PC-3 (cell line): Measurements from ENCODE around the gene APH1B. TPM values are rescaled to one million over a fixed set of nuclear protein-coding genes. Genes with fewer than 3 reads are reported as not detected.

Experiments used
- ATAC-seq: fragments of 200-7000 bp; cut with Tn5 transposase; 2 replicates; pipeline ENCODE4 v1.9.1; 2020; ENCODE audit warnings: mild to moderate bottlenecking, moderate library complexity
- BruUV-seq: library from RNA; stranded (reverse); fragments of 400-500 nt; replicated peaks from 2 replicates; lab custom pipeline; 2021; lab: Mats Ljungman, UMichigan
- CTCF ChIA-PET: fragments of 300-600 bp; sonication (Branson Sonifier 250); formaldehyde crosslinking; loops from one replicate; lab custom pipeline; 2022; ENCODE audit warnings: antibody characterized with exemption; lab: Charles Lee
- POLR2A ChIA-PET: fragments of 300-600 bp; sonication (Branson Sonifier 250); formaldehyde crosslinking; loops from one replicate; lab custom pipeline; 2022; ENCODE audit warnings: antibody characterized with exemption; ENCODE audit not compliant: unreplicated experiment; lab: Charles Lee
- DNase-seq: peaks from one replicate; pipeline ENCODE4 v3.0.0-alpha.2; 2015
- H2AFZ ChIP-seq: fragments of 300-600 bp; sonication (generic); 2 replicates; pipeline ENCODE4 v1.6.0; 2016; ENCODE audit warnings: antibody characterized with exemption, low read length
- H3F3A ChIP-seq: fragments of 300-600 bp; sonication (generic); one replicate; pipeline ENCODE4 v1.6.0; 2017; ENCODE audit warnings: antibody characterized with exemption, low read length, control low read depth, mild to moderate bottlenecking; ENCODE audit not compliant: unreplicated experiment
- H3K27ac ChIP-seq: fragments of 300-600 bp; sonication (generic); 2 replicates; pipeline ENCODE4 v1.5.1; 2016; ENCODE audit warnings: mild to moderate bottlenecking, low read length
- H3K27me3 ChIP-seq: fragments of 300-600 bp; sonication (generic); 2 replicates; pipeline ENCODE4 v1.6.1; 2016; ENCODE audit warnings: low read length, mixed read lengths
- H3K36me3 ChIP-seq: fragments of 300-600 bp; sonication (generic); 2 replicates; pipeline ENCODE4 v1.6.1; 2016; ENCODE audit warnings: low read depth, mixed run types, low read length, mixed read lengths
- H3K4me1 ChIP-seq: fragments of 300-600 bp; sonication (generic); 2 replicates; pipeline ENCODE4 v1.5.1; 2016; ENCODE audit warnings: low read length; ENCODE audit not compliant: insufficient read depth
- H3K4me2 ChIP-seq: fragments of 300-600 bp; sonication (generic); 2 replicates; pipeline ENCODE4 v1.6.0; 2016; ENCODE audit warnings: low read length
- H3K4me3 ChIP-seq: fragments of 300-600 bp; sonication (generic); 2 replicates; pipeline ENCODE4 v1.5.1; 2016; ENCODE audit warnings: mild to moderate bottlenecking, low read length, mixed read lengths
- H3K79me2 ChIP-seq: fragments of 300-600 bp; sonication (generic); 2 replicates; pipeline ENCODE4 v1.6.1; 2017; ENCODE audit warnings: low read length, mixed read lengths
- H3K9ac ChIP-seq: fragments of 300-600 bp; sonication (generic); 2 replicates; pipeline ENCODE4 v1.6.0; 2016; ENCODE audit warnings: mild to moderate bottlenecking, low read length
- H3K9me2 ChIP-seq: fragments of 300-600 bp; sonication (generic); replicated peaks from 2 replicates; pipeline ENCODE4 v1.6.1; 2016; ENCODE audit warnings: mixed run types, low read length, mixed read lengths
- H3K9me3 ChIP-seq: fragments of 300-600 bp; sonication (generic); 2 replicates; pipeline ENCODE4 v1.6.1; 2016; ENCODE audit warnings: low read length, mixed read lengths
- H4K20me1 ChIP-seq: fragments of 300-600 bp; sonication (generic); 2 replicates; pipeline ENCODE4 v1.6.1; 2016; ENCODE audit warnings: low read length, mixed read lengths
- EZH2 ChIP-seq: fragments of 300-600 bp; sonication (generic); IDR thresholded peaks from one replicate; pipeline ENCODE4 v1.6.1; 2017; ENCODE audit warnings: antibody characterized with exemption, mild to moderate bottlenecking, low read length; ENCODE audit not compliant: unreplicated experiment
- EZH2phosphoT487 ChIP-seq: fragments of 300-600 bp; sonication (generic); IDR thresholded peaks from 2 replicates; pipeline ENCODE4 v1.6.1; 2018; ENCODE audit warnings: mild to moderate bottlenecking, antibody characterized with exemption, low read length, borderline replicate concordance
- intact Hi-C: fragments of 100-400 bp; cut with micrococcal nuclease; formaldehyde crosslinking; loops from 2 replicates; pipeline ENCODE4 v1.9.0; 2023
- total RNA-seq: library from RNA; depleted of rRNA; stranded (reverse); fragments of >200 nt; gene quantifications from 2 replicates; pipeline ENCODE4 v1.2.3, GENCODE V29; 2014
- TF ChIP-seq, protein P1 (sequence below): fragments of 300-600 bp; sonication (generic); conservative IDR thresholded peaks from 2 replicates; pipeline ENCODE4 v1.5.1; 2017; ENCODE audit warnings: antibody characterized with exemption, low read depth, mild to moderate bottlenecking, low read length

APH1B gene
- total RNA-seq, 1 experiment from 2014 or later: 2.8 TPM

DNA sequence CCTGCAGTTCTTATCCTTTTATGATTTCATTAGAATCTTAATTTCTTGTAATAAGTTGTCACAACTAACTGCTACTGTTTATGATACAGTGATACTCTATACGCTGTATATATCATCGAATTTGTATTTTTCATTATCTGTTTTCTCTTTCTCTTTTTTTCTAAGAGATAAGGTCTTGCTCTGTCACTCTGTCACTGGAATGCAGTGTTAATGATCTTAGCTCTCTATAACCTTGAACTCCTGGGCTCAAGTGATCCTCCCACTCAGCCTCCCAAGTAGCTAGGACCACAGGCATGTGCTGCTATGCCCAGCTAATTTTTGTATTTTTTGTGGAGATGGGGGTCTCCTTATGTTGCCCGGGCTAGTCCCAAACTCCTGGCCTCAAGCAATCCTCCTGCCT, 14.8 kb downstream of the APH1B start:
- H3K36me3 ChIP-seq: no peaks in the 10 kb centered on the region
- no peaks in the 10 kb centered on the region for H3K9me2 ChIP-seq
- H3K9me3 ChIP-seq: no peaks in the 10 kb centered on the region
- H3F3A ChIP-seq: no peaks in the 10 kb centered on the region
- TF ChIP-seq EZH2 (no peak), EZH2phosphoT487 (no peak)
- TF ChIP-seq, protein P1, sequence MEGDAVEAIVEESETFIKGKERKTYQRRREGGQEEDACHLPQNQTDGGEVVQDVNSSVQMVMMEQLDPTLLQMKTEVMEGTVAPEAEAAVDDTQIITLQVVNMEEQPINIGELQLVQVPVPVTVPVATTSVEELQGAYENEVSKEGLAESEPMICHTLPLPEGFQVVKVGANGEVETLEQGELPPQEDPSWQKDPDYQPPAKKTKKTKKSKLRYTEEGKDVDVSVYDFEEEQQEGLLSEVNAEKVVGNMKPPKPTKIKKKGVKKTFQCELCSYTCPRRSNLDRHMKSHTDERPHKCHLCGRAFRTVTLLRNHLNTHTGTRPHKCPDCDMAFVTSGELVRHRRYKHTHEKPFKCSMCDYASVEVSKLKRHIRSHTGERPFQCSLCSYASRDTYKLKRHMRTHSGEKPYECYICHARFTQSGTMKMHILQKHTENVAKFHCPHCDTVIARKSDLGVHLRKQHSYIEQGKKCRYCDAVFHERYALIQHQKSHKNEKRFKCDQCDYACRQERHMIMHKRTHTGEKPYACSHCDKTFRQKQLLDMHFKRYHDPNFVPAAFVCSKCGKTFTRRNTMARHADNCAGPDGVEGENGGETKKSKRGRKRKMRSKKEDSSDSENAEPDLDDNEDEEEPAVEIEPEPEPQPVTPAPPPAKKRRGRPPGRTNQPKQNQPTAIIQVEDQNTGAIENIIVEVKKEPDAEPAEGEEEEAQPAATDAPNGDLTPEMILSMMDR: no peak
- H3K9ac ChIP-seq: no peak overlapping the region
- no peak for DNase-seq
- intact Hi-C loops: no loop called here
- ChIA-PET CTCF (interaction anchor here (1.7 kb wide), 1 partner anchor 111 kb away, joined by 12 read pairs; no protein-coding TSS in a partner anchor), POLR2A (no interaction called here)
- no peaks in the 10 kb centered on the region for H3K27me3 ChIP-seq
- no peak overlapping the region for H2AFZ ChIP-seq
- no TSS peak for BruUV-seq
- no peak for ATAC-seq
- peaks cover 5% of the 10 kb centered on the region; the same call in 1 of the 2 replicates for H3K4me1 ChIP-seq
- no peaks in the 10 kb centered on the region for H4K20me1 ChIP-seq
- H3K79me2 ChIP-seq: no peaks in the 10 kb centered on the region
- no peak overlapping the region for H3K4me2 ChIP-seq
- H3K27ac ChIP-seq: no peak overlapping the region
- H3K4me3 ChIP-seq: no peak overlapping the region

DNA sequence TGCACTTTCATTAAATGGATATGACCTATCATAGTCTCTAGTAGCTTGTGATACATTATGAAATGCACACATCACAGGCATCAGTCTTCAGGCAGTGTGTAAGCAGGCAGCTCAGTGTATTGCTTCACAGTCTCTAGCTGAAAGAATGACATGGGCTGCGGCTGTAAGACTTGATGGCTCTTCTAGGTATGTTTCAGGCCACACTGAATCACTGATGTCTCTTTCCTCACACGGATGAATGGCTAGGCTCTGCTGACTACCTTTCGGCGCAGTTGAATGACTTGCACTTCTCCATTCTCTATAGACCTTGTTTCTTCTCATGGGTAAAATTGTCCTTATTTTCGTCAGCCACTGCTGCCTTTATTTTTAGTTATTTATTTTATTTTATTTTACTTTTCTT, 15.4 kb downstream of the APH1B start:
- Histone ChIP-seq H3K9ac (no peak overlapping the region), H4K20me1 (no peaks in the 10 kb centered on the region), H3K9me2 (no peaks in the 10 kb centered on the region), H3K4me3 (no peak overlapping the region), H3K4me2 (no peak overlapping the region), H3K4me1 (peaks cover 5% of the 10 kb centered on the region; the same call in 1 of the 2 replicates), H2AFZ (no peak overlapping the region), H3F3A (no peaks in the 10 kb centered on the region), H3K36me3 (no peaks in the 10 kb centered on the region), H3K79me2 (no peaks in the 10 kb centered on the region), H3K27ac (no peak overlapping the region), H3K27me3 (no peaks in the 10 kb centered on the region), H3K9me3 (no peaks in the 10 kb centered on the region)
- POLR2A ChIA-PET: no interaction called here
- ATAC-seq (no peak), DNase-seq (no peak)
- no TSS peak for BruUV-seq
- CTCF ChIA-PET: interaction anchor here (1.7 kb wide), 1 partner anchor 110 kb away, joined by 12 read pairs; no protein-coding TSS in a partner anchor
- intact Hi-C loops: no loop called here
- TF ChIP-seq, protein P1: no peak
- TF ChIP-seq EZH2 (no peak), EZH2phosphoT487 (no peak)

DNA sequence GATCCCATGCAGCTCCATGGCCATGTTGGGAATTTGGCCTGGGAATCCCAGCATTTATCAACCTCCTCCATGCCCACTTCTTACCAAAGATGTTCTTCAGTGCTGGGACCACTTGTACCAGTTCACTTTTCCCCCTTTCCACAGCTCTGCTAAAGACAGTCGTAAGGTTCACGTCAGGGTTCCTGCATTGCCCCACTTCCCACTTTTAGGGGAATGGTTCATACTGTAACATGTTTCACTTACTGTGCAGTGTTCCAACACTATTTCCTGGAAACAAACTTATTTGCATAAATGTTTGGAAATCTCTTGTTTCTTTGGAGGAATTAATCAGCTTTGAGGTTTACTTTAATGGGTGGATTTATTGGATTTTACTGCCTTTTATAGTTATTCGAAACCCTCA, 17.0 kb downstream of the APH1B start:
- Histone ChIP-seq H3K79me2 (no peaks in the 10 kb centered on the region), H3K4me1 (peaks cover 5% of the 10 kb centered on the region; the same call in 1 of the 2 replicates), H2AFZ (no peak overlapping the region), H3K4me3 (no peak overlapping the region), H3F3A (no peaks in the 10 kb centered on the region), H3K9me2 (no peaks in the 10 kb centered on the region), H4K20me1 (no peaks in the 10 kb centered on the region), H3K27ac (no peak overlapping the region), H3K27me3 (no peaks in the 10 kb centered on the region), H3K4me2 (no peak overlapping the region), H3K9ac (no peak overlapping the region), H3K36me3 (no peaks in the 10 kb centered on the region), H3K9me3 (no peaks in the 10 kb centered on the region)
- DNase-seq (no peak), ATAC-seq (no peak)
- ChIA-PET POLR2A (no interaction called here), CTCF (no interaction called here)
- TF ChIP-seq EZH2 (no peak), EZH2phosphoT487 (no peak)
- TF ChIP-seq, protein P1: no peak
- BruUV-seq: no TSS peak
- intact Hi-C loops: no loop called here
